Measurements from ENCODE around the gene TICAM2.
A peak's percentile ranks its signal among the peaks of the same experiment; 100 is the strongest.

Gene TICAM2

GRCh38 chr5:115605436-115605835 lies 3.2 kb upstream of the TICAM2 start:
- DNase-seq = no peak

- peak; percentile 22 for DNase-seq
Observed at GRCh38 chr5:115602591-115603125, 379 bp upstream of the TICAM2 start.

- no peak for DNase-seq
Observed at GRCh38 chr5:115600766-115601165, 1.5 kb downstream of the TICAM2 start.

- DNase-seq = no peak
Observed at GRCh38 chr5:115599924-115600323, 2.4 kb downstream of the TICAM2 start.

- DNase-seq = no peak
Observed at GRCh38 chr5:115599502-115599901, 2.8 kb downstream of the TICAM2 start.

- no peak for DNase-seq
Observed at GRCh38 chr5:115594128-115595047, 7.9 kb downstream of the TICAM2 start.

GRCh38 chr5:115589043-115589442 lies 13.2 kb downstream of the TICAM2 start:
- no peak for DNase-seq

- no peak for DNase-seq
Observed at GRCh38 chr5:115588640-115589039, 13.6 kb downstream of the TICAM2 start.

GRCh38 chr5:115586525-115587146 lies 15.6 kb downstream of the TICAM2 start:
- no peak for DNase-seq

GRCh38 chr5:115585265-115585664 lies 17.0 kb downstream of the TICAM2 start:
- DNase-seq = no peak

- no peak for DNase-seq
Observed at GRCh38 chr5:115584501-115584900, 17.8 kb downstream of the TICAM2 start.

- DNase-seq = no peak
Observed at GRCh38 chr5:115583474-115583873, 18.8 kb downstream of the TICAM2 start.

- DNase-seq = no peak
Observed at GRCh38 chr5:115580941-115581340, 21.3 kb downstream of the TICAM2 start.

GRCh38 chr5:115579747-115580173 lies 22.5 kb downstream of the TICAM2 start:
- DNase-seq = no peak

- DNase-seq = no peak
Observed at GRCh38 chr5:115579216-115579615, 23.1 kb downstream of the TICAM2 start.

GRCh38 chr5:115578657-115579056 lies 23.6 kb downstream of the TICAM2 start:
- DNase-seq = no peak

- no peak for DNase-seq
Observed at GRCh38 chr5:115577741-115578140, 24.5 kb downstream of the TICAM2 start.

GRCh38 chr5:115577329-115577728 lies 24.9 kb downstream of the TICAM2 start:
- no peak for DNase-seq

- DNase-seq = no peak
Observed at GRCh38 chr5:115575167-115576070, 26.9 kb downstream of the TICAM2 start.

- DNase-seq = no peak
Observed at GRCh38 chr5:115573133-115573532, 29.1 kb downstream of the TICAM2 start.

- DNase-seq = no peak
Observed at GRCh38 chr5:115571441-115571878, 30.8 kb downstream of the TICAM2 start.

GRCh38 chr5:115568668-115569067 lies 33.6 kb downstream of the TICAM2 start:
- DNase-seq = no peak

- DNase-seq = no peak
Observed at GRCh38 chr5:115565233-115565632, 37.0 kb downstream of the TICAM2 start.

All from DMS 273 treated with DMSO at 0.1 percent for 48 hours (cell line).